CD14-positive monocyte (primary cell): Measurements from ENCODE around the gene IRF9. TPM values are rescaled to one million over a fixed set of nuclear protein-coding genes. Genes with fewer than 3 reads are reported as not detected.

Source experiments
- DNase-seq, 3 donors: peaks; one replicate each; pipeline ENCODE4 v3.0.0-alpha.2; 2011 to 2022
- H2AFZ ChIP-seq: 2 replicates; pipeline ENCODE4 v1.6.0; 2012; ENCODE audit warnings: mild to moderate bottlenecking, low read depth, low read length, inconsistent platforms; ENCODE audit not compliant: insufficient read depth, poor library complexity, severe bottlenecking
- H3K27ac ChIP-seq, 2 donors: 1 replicate in 1 of 2; 2 replicates in 1 of 2; pipeline ENCODE4 v1.5.1; 2012 to 2013; ENCODE audit warnings: low read length in 2 of 2, control low read depth in 1 of 2, inconsistent platforms in 1 of 2, low read depth in 1 of 2, mild to moderate bottlenecking in 1 of 2
- H3K27me3 ChIP-seq, 2 donors: one replicate each; pipeline versions ENCODE4 v1.6.0 to v1.6.1; 2011 to 2013; ENCODE audit warnings: low read length in 2 of 2; ENCODE audit not compliant: control insufficient read depth in 2 of 2, insufficient read depth in 2 of 2
- H3K36me3 ChIP-seq, 2 donors: replicated peaks in 1 of 2; 1 replicate in 1 of 2; 2 replicates in 1 of 2; pipeline versions ENCODE4 v1.5.1 to v1.6.1; 2012 to 2013; ENCODE audit warnings: low read length in 2 of 2, control low read depth in 1 of 2, inconsistent platforms in 1 of 2, mild to moderate bottlenecking in 1 of 2; ENCODE audit not compliant: insufficient read depth in 2 of 2, control insufficient read depth in 1 of 2
- H3K4me1 ChIP-seq, 2 donors: 1 replicate in 1 of 2; 2 replicates in 1 of 2; pipeline versions ENCODE4 v1.5.1 to v1.6.1; 2012 to 2013; ENCODE audit warnings: low read length in 2 of 2, control low read depth in 1 of 2, inconsistent platforms in 1 of 2, mild to moderate bottlenecking in 1 of 2, moderate library complexity in 1 of 2; ENCODE audit not compliant: insufficient read depth in 2 of 2, control insufficient read depth in 1 of 2
- H3K4me2 ChIP-seq: replicated peaks from 2 replicates; pipeline ENCODE3; 2012; ENCODE audit warnings: low read length, moderate library complexity, mild to moderate bottlenecking; ENCODE audit not compliant: poor library complexity, severe bottlenecking; ENCODE audit errors: extremely low read depth
- H3K4me3 ChIP-seq, 3 experiments: fragments of 200-600 bp in 1 of 3; sonication (generic) in 1 of 3; replicated peaks in 1 of 3; 1 replicate in 2 of 3; 2 replicates in 1 of 3; pipeline ENCODE4 v1.5.1; 2011 to 2013; ENCODE audit warnings: low read length in 3 of 3, mild to moderate bottlenecking in 3 of 3, control low read depth in 2 of 3, low read depth in 2 of 3, inconsistent platforms in 1 of 3, moderate library complexity in 1 of 3
- H3K79me2 ChIP-seq: 2 replicates; pipeline ENCODE4 v1.6.0; 2012; ENCODE audit warnings: mild to moderate bottlenecking, control low read depth, inconsistent platforms, low read length, moderate library complexity; ENCODE audit not compliant: insufficient read depth
- H3K9ac ChIP-seq: 2 replicates; pipeline ENCODE4 v1.6.0; 2017; ENCODE audit warnings: low read length, mild to moderate bottlenecking; ENCODE audit not compliant: insufficient read depth, poor library complexity, severe bottlenecking
- H3K9me3 ChIP-seq, 2 donors: replicated peaks in 1 of 2; 1 replicate in 1 of 2; 2 replicates in 1 of 2; pipeline versions ENCODE4 v1.5.1 to v1.6.1; 2012 to 2013; ENCODE audit warnings: low read length in 2 of 2, control low read depth in 1 of 2; ENCODE audit not compliant: control insufficient read depth in 1 of 2, insufficient read depth in 1 of 2
- H4K20me1 ChIP-seq: 2 replicates; pipeline ENCODE4 v1.6.0; 2012; ENCODE audit warnings: mild to moderate bottlenecking, low read length, control low read depth, moderate library complexity; ENCODE audit not compliant: insufficient read depth
- H3K27ac Mint-ChIP-seq, 7 donors: one replicate each; pipeline ENCODE4 v1.8.0; 2020; ENCODE audit warnings: mild to moderate bottlenecking in 7 of 7, mixed read lengths in 7 of 7, moderate library complexity in 6 of 7, inconsistent platforms in 2 of 7
- H3K27me3 Mint-ChIP-seq, 3 donors: one replicate each; pipeline ENCODE4 v1.8.0; 2021 to 2022; ENCODE audit warnings: low read depth in 3 of 3, mild to moderate bottlenecking in 3 of 3, mixed read lengths in 3 of 3, moderate library complexity in 3 of 3, inconsistent platforms in 1 of 3
- H3K36me3 Mint-ChIP-seq, 2 donors: one replicate each; pipeline ENCODE4 v1.8.0; 2020; ENCODE audit warnings: mixed read lengths in 2 of 2, inconsistent platforms in 1 of 2, mild to moderate bottlenecking in 1 of 2
- H3K4me1 Mint-ChIP-seq: one replicate; pipeline ENCODE4 v1.8.0; 2020; ENCODE audit warnings: mild to moderate bottlenecking, mixed read lengths
- H3K4me3 Mint-ChIP-seq, 2 donors: one replicate each; pipeline ENCODE4 v1.8.0; 2020; ENCODE audit warnings: mild to moderate bottlenecking in 2 of 2, mixed read lengths in 2 of 2, moderate library complexity in 1 of 2
- H3K9me3 Mint-ChIP-seq, 7 donors: one replicate each; pipeline ENCODE4 v1.8.0; 2020 to 2022; ENCODE audit warnings: mixed read lengths in 7 of 7, mild to moderate bottlenecking in 6 of 7, moderate library complexity in 6 of 7, inconsistent platforms in 2 of 7
- CTCF ChIP-seq: fragments of 200-600 bp; IDR thresholded peaks from one replicate; pipeline ENCODE4 v1.8.0; 2022; ENCODE audit warnings: antibody characterized with exemption, mild to moderate bottlenecking
- WGBS: methylation state at CpG from one replicate; pipeline ENCODE4 v1.1.5; 2013; ENCODE audit warnings: missing lambda C conversion rate; ENCODE audit not compliant: insufficient coverage; 5-methylcytosine and 5-hydroxymethylcytosine counted together
- intact Hi-C, 2 donors: fragments of 100-400 bp; cut with micrococcal nuclease; formaldehyde crosslinking; loops; one replicate each; pipeline versions ENCODE4 v1.15.0 to v1.15.1; 2023
- polyA plus RNA-seq, 3 donors: library from polyadenylated mRNA; depleted of rRNA in 1 of 3; unstranded in 2 of 3; stranded (reverse) in 1 of 3; fragments of 300-500 nt in 2 of 3; fragments of >200 nt in 1 of 3; fragmentation: Illumina TruSeq in 2 of 3; gene quantifications; 1 replicate in 2 of 3; 2 replicates in 1 of 3; pipeline ENCODE4 v1.2.3, GENCODE V29; 2012 to 2021

IRF9 gene
- polyA plus RNA-seq, 3 donors = 44.7 to 208 (median 56.0) TPM

GRCh38 chr14:24179961-24180796 is 19.1 kb downstream of the IRF9 start:
- no peaks in the 10 kb centered on the region for H3K9me3 ChIP-seq
- no peak for TF ChIP-seq CTCF
- H3K9ac ChIP-seq = no peak overlapping the region

GRCh38 chr14:24181371-24182077 is 20.5 kb downstream of the IRF9 start:
- Histone ChIP-seq H3K36me3 (peaks cover 68 to 98% of the 10 kb centered on the region in 2 donors), H3K4me2 (no peak overlapping the region), H4K20me1 (no peaks in the 10 kb centered on the region), H3K79me2 (no peaks in the 10 kb centered on the region), H3K9ac (no peak overlapping the region), H3K9me3 (no peaks in the 10 kb centered on the region), H3K4me3 (no peak overlapping the region), H2AFZ (no peak overlapping the region), H3K27me3 (no peaks in the 10 kb centered on the region), H3K27ac (no peak overlapping the region), H3K4me1 (no peaks in the 10 kb centered on the region)
- Mint-ChIP-seq H3K9me3 (no peaks in the 10 kb centered on the region), H3K27ac (peak overlapping the region in 3 of 7 donors; percentile 28 to 68 (median 42)), H3K27me3 (peaks cover 0 to 1% (median 0%) of the 10 kb centered on the region in 3 donors), H3K4me3 (no peak overlapping the region), H3K36me3 (peaks cover 77 to 98% of the 10 kb centered on the region in 2 donors), H3K4me1 (no peaks in the 10 kb centered on the region)
- TF ChIP-seq CTCF = no peak
- DNase-seq = no peak
- 97% methylated on average over 18 of the region's 19 CpGs for WGBS
- intact Hi-C loops = no loop called here

More at GRCh38 chr14:24179961-24180796, 19.1 kb downstream of the IRF9 start:
- Histone ChIP-seq H3K4me1 (no peaks in the 10 kb centered on the region), H3K4me3 (no peak overlapping the region), H2AFZ (no peak overlapping the region), H3K79me2 (no peaks in the 10 kb centered on the region), H3K4me2 (no peak overlapping the region), H3K27ac (no peak overlapping the region), H4K20me1 (no peaks in the 10 kb centered on the region), H3K27me3 (no peaks in the 10 kb centered on the region), H3K36me3 (peaks cover 72 to 96% of the 10 kb centered on the region in 2 donors)
- peaks cover 76 to 97% of the 10 kb centered on the region in 2 donors for H3K36me3 Mint-ChIP-seq
- no peak overlapping the region for H3K27ac Mint-ChIP-seq
- no peak for DNase-seq
- no peaks in the 10 kb centered on the region for H3K4me1 Mint-ChIP-seq
- intact Hi-C loops = no loop called here
- H3K4me3 Mint-ChIP-seq = no peak overlapping the region
- no peaks in the 10 kb centered on the region for H3K9me3 Mint-ChIP-seq
- WGBS = 93% methylated on average over 11 of the region's 18 CpGs
- H3K27me3 Mint-ChIP-seq = peaks cover 0 to 1% (median 0%) of the 10 kb centered on the region in 3 donors
